ENCODE data around the gene BORCS6. TPM values are rescaled to one million over a fixed set of nuclear protein-coding genes. Genes with fewer than 3 reads are reported as not detected.

BORCS6 gene
- total and polyA plus RNA-seq, 2 experiments from 2014 or later: 1.8 to 7.1 TPM

DNA sequence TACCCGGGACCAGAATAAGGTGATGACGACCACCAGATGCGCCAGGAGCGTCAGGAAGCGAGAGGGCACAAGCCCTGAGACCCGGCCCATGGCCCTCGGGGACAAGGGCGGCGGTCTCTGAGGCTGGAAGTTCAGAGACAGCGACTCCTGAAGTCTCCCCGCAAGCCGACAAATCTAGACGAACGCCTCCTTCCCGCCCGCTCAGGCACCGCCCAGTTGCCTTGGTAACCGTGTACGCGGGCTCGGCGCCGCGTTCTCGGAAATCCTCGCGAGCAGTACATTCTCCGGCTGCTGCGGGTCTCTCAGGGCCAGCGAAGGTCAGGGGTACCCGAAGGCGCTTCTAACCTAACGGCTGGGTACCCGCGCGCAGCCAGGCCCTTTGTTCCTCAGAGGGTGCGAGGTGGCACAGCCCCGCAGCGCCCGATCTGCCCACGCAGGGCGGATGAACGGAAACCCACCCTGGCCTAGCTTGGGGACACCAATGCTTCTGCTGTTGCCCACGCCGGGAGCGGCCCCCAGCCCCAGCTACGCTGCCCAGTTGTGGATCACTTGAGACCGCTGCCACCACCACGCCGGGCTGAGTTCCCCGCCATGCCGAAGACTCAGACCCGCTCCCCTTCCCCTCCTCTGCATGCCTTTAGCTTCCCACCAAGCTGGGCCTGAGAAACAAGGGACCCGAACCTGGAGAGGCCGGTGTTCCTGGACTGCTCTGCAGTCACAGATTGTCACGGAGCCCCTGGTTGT lies 13.6 kb downstream of the BORCS6 start, which contains the start of gene TMEM107:
Gene TMEM107, minus strand, starts transcription at position 184 of the 744 bp plus-strand sequence. Its CDS starts 94 bp downstream, at position 90.
- H3K9me3 Mint-ChIP-seq: no peaks in the 10 kb centered on the region
- H3F3A ChIP-seq (replicated peaks; ENCODE audit: low read depth): peaks cover 8% of the 10 kb centered on the region
- H3K79me2 ChIP-seq (replicated peaks; ENCODE audit: insufficient read depth): no peaks in the 10 kb centered on the region
- H3K4me3 Mint-ChIP-seq: peak within 1 kb of the TSS; percentile 93
- H3K4me2 ChIP-seq: peak within 1 kb of the TSS; percentile 91
- no peaks in the 10 kb centered on the region for H4K20me1 ChIP-seq (replicated peaks; ENCODE audit: insufficient read depth)
- H3K27me3 ChIP-seq (ENCODE audit: insufficient read depth): no peaks in the 10 kb centered on the region
- peak within 1 kb of the TSS; percentile 58 for H3K4me3 ChIP-seq
- no peaks in the 10 kb centered on the region for H3K9me2 ChIP-seq (ENCODE audit: insufficient read depth)
- TF ChIP-seq JUNB (IDR thresholded peaks at IDR 0.05; ENCODE audit: unreplicated experiment) (no peak), POLR2AphosphoS5 (IDR thresholded peaks at IDR 0.05; ENCODE audit: low read depth) (peak; percentile 70), CREB1 (CRISPR knock-in tag; IDR thresholded peaks at IDR 0.05; ENCODE audit: low read depth) (peak; percentile 43; the same call in 1 of the 2 replicates)
- TF ChIP-seq, protein P1, sequence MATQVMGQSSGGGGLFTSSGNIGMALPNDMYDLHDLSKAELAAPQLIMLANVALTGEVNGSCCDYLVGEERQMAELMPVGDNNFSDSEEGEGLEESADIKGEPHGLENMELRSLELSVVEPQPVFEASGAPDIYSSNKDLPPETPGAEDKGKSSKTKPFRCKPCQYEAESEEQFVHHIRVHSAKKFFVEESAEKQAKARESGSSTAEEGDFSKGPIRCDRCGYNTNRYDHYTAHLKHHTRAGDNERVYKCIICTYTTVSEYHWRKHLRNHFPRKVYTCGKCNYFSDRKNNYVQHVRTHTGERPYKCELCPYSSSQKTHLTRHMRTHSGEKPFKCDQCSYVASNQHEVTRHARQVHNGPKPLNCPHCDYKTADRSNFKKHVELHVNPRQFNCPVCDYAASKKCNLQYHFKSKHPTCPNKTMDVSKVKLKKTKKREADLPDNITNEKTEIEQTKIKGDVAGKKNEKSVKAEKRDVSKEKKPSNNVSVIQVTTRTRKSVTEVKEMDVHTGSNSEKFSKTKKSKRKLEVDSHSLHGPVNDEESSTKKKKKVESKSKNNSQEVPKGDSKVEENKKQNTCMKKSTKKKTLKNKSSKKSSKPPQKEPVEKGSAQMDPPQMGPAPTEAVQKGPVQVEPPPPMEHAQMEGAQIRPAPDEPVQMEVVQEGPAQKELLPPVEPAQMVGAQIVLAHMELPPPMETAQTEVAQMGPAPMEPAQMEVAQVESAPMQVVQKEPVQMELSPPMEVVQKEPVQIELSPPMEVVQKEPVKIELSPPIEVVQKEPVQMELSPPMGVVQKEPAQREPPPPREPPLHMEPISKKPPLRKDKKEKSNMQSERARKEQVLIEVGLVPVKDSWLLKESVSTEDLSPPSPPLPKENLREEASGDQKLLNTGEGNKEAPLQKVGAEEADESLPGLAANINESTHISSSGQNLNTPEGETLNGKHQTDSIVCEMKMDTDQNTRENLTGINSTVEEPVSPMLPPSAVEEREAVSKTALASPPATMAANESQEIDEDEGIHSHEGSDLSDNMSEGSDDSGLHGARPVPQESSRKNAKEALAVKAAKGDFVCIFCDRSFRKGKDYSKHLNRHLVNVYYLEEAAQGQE (IDR thresholded peaks at IDR 0.05; ENCODE audit: unreplicated experiment): no peak
- H3K27me3 Mint-ChIP-seq (ENCODE audit: insufficient read depth, low read depth, poor library complexity): peaks cover 29% of the 10 kb centered on the region
- H3K27ac ChIP-seq (ENCODE audit: low read depth): peak within 1 kb of the TSS; percentile 45; the same call in 1 of the 2 replicates
- H3K4me1 Mint-ChIP-seq: peaks cover 28% of the 10 kb centered on the region
- H3K36me3 ChIP-seq (ENCODE audit: insufficient read depth): no peaks in the 10 kb centered on the region
- peaks cover 19% of the 10 kb centered on the region for H3K4me1 ChIP-seq (ENCODE audit: insufficient read depth)
- ATAC-seq (peak; percentile 78), DNase-seq (ENCODE audit: low spot score) (peak; percentile 98)
- H3K27ac Mint-ChIP-seq: peak within 1 kb of the TSS; percentile 90
- H2AFZ ChIP-seq: peak within 1 kb of the TSS; percentile 94
- H3K36me3 Mint-ChIP-seq (ENCODE audit: low read depth): no peaks in the 10 kb centered on the region; the same call in 2 of the 3 replicates

DNA sequence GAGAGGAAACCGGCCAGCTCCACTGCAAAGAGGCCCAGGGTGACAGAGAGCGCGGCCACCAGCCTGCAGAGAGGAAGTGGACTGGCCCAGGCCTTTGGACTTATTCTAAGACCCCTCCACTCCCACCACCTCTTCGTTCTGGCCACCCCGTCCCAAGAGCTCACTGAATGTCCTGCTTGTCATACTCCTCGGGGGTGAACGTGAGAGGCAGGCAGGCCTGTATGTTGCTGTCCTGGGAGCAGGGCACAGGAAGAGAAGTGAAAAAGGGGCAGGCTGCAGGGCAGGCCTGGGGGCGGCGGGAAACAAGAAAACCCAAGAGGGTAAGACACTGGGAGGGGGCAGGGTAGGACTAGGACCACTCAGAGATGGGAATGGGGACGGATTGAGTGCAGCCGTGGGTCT lies 14.2 kb downstream of the BORCS6 start:
- H3K4me3 ChIP-seq: peak overlapping the region; percentile 58
- H3K79me2 ChIP-seq (replicated peaks; ENCODE audit: insufficient read depth): no peaks in the 10 kb centered on the region
- peaks cover 19% of the 10 kb centered on the region for H3K4me1 ChIP-seq (ENCODE audit: insufficient read depth)
- no peaks in the 10 kb centered on the region for H4K20me1 ChIP-seq (replicated peaks; ENCODE audit: insufficient read depth)
- peak overlapping the region; percentile 45 for H2AFZ ChIP-seq
- Mint-ChIP-seq H3K4me3 (peak overlapping the region; percentile 93), H3K36me3 (ENCODE audit: low read depth) (no peaks in the 10 kb centered on the region; the same call in 2 of the 3 replicates), H3K9me3 (no peaks in the 10 kb centered on the region), H3K27ac (peak overlapping the region; percentile 90), H3K27me3 (ENCODE audit: insufficient read depth, low read depth, poor library complexity) (peaks cover 29% of the 10 kb centered on the region), H3K4me1 (peaks cover 28% of the 10 kb centered on the region)
- H3K27ac ChIP-seq (ENCODE audit: low read depth): no peak overlapping the region
- no peaks in the 10 kb centered on the region for H3K27me3 ChIP-seq (ENCODE audit: insufficient read depth)
- H3F3A ChIP-seq (replicated peaks; ENCODE audit: low read depth): peaks cover 8% of the 10 kb centered on the region
- ATAC-seq: peak; percentile 12
- peak overlapping the region; percentile 91 for H3K4me2 ChIP-seq
- no peak for DNase-seq (ENCODE audit: low spot score)
- H3K36me3 ChIP-seq (ENCODE audit: insufficient read depth): no peaks in the 10 kb centered on the region
- no peaks in the 10 kb centered on the region for H3K9me2 ChIP-seq (ENCODE audit: insufficient read depth)
- TF ChIP-seq JUNB (IDR thresholded peaks at IDR 0.05; ENCODE audit: unreplicated experiment) (no peak), EZH2 (IDR thresholded peaks at IDR 0.05; ENCODE audit: low read depth, unreplicated experiment) (no peak), NANOG (IDR thresholded peaks at IDR 0.05; ENCODE audit: borderline replicate concordance) (no peak), ZNF331 (CRISPR knock-in tag; IDR thresholded peaks at IDR 0.05; ENCODE audit: low read depth) (no peak), STAT1 (IDR thresholded peaks at IDR 0.05; ENCODE audit: unreplicated experiment) (no peak), POLR2AphosphoS5 (IDR thresholded peaks at IDR 0.05; ENCODE audit: low read depth) (no peak), EZH2phosphoT487 (IDR thresholded peaks at IDR 0.05; ENCODE audit: unreplicated experiment) (no peak), ZNF114 (CRISPR knock-in tag; IDR thresholded peaks at IDR 0.05) (no peak)
- TF ChIP-seq, protein P1 (IDR thresholded peaks at IDR 0.05; ENCODE audit: unreplicated experiment): no peak
- TF ChIP-seq, protein P2, sequence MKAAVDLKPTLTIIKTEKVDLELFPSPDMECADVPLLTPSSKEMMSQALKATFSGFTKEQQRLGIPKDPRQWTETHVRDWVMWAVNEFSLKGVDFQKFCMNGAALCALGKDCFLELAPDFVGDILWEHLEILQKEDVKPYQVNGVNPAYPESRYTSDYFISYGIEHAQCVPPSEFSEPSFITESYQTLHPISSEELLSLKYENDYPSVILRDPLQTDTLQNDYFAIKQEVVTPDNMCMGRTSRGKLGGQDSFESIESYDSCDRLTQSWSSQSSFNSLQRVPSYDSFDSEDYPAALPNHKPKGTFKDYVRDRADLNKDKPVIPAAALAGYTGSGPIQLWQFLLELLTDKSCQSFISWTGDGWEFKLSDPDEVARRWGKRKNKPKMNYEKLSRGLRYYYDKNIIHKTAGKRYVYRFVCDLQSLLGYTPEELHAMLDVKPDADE (IDR thresholded peaks at IDR 0.05): no peak
- TF ChIP-seq, protein P3, sequence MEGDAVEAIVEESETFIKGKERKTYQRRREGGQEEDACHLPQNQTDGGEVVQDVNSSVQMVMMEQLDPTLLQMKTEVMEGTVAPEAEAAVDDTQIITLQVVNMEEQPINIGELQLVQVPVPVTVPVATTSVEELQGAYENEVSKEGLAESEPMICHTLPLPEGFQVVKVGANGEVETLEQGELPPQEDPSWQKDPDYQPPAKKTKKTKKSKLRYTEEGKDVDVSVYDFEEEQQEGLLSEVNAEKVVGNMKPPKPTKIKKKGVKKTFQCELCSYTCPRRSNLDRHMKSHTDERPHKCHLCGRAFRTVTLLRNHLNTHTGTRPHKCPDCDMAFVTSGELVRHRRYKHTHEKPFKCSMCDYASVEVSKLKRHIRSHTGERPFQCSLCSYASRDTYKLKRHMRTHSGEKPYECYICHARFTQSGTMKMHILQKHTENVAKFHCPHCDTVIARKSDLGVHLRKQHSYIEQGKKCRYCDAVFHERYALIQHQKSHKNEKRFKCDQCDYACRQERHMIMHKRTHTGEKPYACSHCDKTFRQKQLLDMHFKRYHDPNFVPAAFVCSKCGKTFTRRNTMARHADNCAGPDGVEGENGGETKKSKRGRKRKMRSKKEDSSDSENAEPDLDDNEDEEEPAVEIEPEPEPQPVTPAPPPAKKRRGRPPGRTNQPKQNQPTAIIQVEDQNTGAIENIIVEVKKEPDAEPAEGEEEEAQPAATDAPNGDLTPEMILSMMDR (conservative IDR thresholded peaks at IDR 0.05; ENCODE audit: low read depth in 2 of 2): no peak

Measured in GM23338 (cell line).